Myocyte (in vitro differentiated cells): ENCODE measurements around the gene SNRPD2. TPM values are rescaled to one million over a fixed set of nuclear protein-coding genes. Genes with fewer than 3 reads are reported as not detected.
"Not testable (repeated sequence)": the region's sequence is repeated elsewhere in the genome, so short reads cannot be mapped to it uniquely, and the experiment has no call there.

Source experiments
- DNase-seq: peaks from one replicate; pipeline ENCODE4 v3.0.0-alpha.2; 2012; ENCODE audit warnings: low read depth
- polyA plus RNA-seq: library from polyadenylated mRNA; unstranded; fragments of >200 nt; gene quantifications from one replicate; pipeline ENCODE4 v1.2.1, GENCODE V29; 2012; ENCODE audit warnings: missing spikeins
- total RNA-seq: library from RNA; depleted of rRNA; stranded (reverse); fragments of >200 nt; gene quantifications from 2 replicates; pipeline ENCODE4 v1.2.3, GENCODE V29; 2014

The SNRPD2 gene
- total RNA-seq, result 132 and 143 TPM in 2 replicates
- polyA plus RNA-seq, result 436 TPM

- DNase-seq, result peak; percentile 96
Observed at GRCh38 chr19:45691516-45692186, at the start of gene SNRPD2. TSS of gene SNRPD2 (minus strand) at chr19:45691953. CDS start at chr19:45691888, 65 bp downstream.

GRCh38 chr19:45739498-45740439 lies 48.0 kb upstream of the SNRPD2 start:
- no peak for DNase-seq

GRCh38 chr19:45733160-45733810 lies 41.5 kb upstream of the SNRPD2 start, which contains the start of gene MEIOSIN:
TSS of gene MEIOSIN (plus strand) at chr19:45733439. CDS start at chr19:45735377, 1,938 bp downstream.
- no peak for DNase-seq

GRCh38 chr19:45730368-45731288 lies 38.9 kb upstream of the SNRPD2 start, which contains the start of gene FBXO46:
TSS of gene FBXO46 (minus strand) at chr19:45730896. CDS start at chr19:45713495, 17,401 bp downstream.
- DNase-seq, result peak; percentile 99

- DNase-seq, result peak; percentile 11
Observed at GRCh38 chr19:45729800-45730290, 38.1 kb upstream of the SNRPD2 start.

- not testable (repeated sequence) for DNase-seq
Observed at GRCh38 chr19:45728683-45729082, 36.9 kb upstream of the SNRPD2 start.

- not testable (repeated sequence) for DNase-seq
Observed at GRCh38 chr19:45720065-45720464, 28.3 kb upstream of the SNRPD2 start.

- DNase-seq, result no peak
Observed at GRCh38 chr19:45717983-45718650, 26.4 kb upstream of the SNRPD2 start.

GRCh38 chr19:45717131-45717982 lies 25.6 kb upstream of the SNRPD2 start:
- peak; percentile 100 for DNase-seq

GRCh38 chr19:45716359-45717130 lies 24.8 kb upstream of the SNRPD2 start:
- DNase-seq, result peak; percentile 29

- no peak for DNase-seq
Observed at GRCh38 chr19:45715139-45715538, 23.4 kb upstream of the SNRPD2 start.

- DNase-seq, result no peak
Observed at GRCh38 chr19:45713141-45713540, 21.4 kb upstream of the SNRPD2 start.

- DNase-seq, result no peak
Observed at GRCh38 chr19:45712699-45713067, 20.9 kb upstream of the SNRPD2 start.

GRCh38 chr19:45711851-45712698 lies 20.3 kb upstream of the SNRPD2 start:
- no peak for DNase-seq

GRCh38 chr19:45710356-45711130 lies 18.8 kb upstream of the SNRPD2 start:
- DNase-seq, result no peak
